Breast epithelium (tissue), 3 donors: ENCODE results near the gene ROBO2.

Experiments
- POLR2A ChIP-seq: fragments of 450-650 bp; IDR thresholded peaks from one replicate; pipeline ENCODE4 v1.6.1; 2016; ENCODE audit warnings: antibody characterized with exemption, mild to moderate bottlenecking, moderate library complexity
- POLR2AphosphoS5 ChIP-seq, 3 donors: sonication (generic); formaldehyde crosslinking; IDR thresholded peaks; one replicate each; pipeline ENCODE4 v1.6.1; 2017; ENCODE audit warnings: antibody characterized with exemption in 3 of 3
- TF ChIP-seq, protein P1 (sequence below), 3 donors: fragments of 450-650 bp; IDR thresholded peaks; one replicate each; pipeline ENCODE4 v1.5.1; 2016 to 2017; ENCODE audit warnings: antibody characterized with exemption in 3 of 3, mild to moderate bottlenecking in 3 of 3, moderate library complexity in 3 of 3

DNA sequence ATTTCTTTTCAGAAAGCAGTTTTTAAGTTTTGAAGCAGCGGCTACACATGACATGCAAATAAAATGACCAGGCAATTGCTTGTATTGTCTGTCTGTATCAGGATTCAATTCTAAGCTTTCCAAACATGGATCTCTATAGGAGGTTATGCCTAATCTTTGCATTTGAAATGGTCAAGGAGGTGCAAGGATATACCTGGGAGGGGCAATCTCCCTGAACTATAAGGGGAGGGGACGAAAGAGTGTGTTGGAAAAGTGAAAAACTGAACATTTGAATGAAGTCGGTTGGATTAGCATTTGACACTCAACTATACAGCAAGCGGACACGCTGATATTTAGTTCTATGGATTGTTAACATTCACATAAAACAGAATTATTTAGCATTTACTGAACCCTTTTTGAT lies 11.7 kb downstream of the ROBO2 start:
- TF ChIP-seq, protein P1, sequence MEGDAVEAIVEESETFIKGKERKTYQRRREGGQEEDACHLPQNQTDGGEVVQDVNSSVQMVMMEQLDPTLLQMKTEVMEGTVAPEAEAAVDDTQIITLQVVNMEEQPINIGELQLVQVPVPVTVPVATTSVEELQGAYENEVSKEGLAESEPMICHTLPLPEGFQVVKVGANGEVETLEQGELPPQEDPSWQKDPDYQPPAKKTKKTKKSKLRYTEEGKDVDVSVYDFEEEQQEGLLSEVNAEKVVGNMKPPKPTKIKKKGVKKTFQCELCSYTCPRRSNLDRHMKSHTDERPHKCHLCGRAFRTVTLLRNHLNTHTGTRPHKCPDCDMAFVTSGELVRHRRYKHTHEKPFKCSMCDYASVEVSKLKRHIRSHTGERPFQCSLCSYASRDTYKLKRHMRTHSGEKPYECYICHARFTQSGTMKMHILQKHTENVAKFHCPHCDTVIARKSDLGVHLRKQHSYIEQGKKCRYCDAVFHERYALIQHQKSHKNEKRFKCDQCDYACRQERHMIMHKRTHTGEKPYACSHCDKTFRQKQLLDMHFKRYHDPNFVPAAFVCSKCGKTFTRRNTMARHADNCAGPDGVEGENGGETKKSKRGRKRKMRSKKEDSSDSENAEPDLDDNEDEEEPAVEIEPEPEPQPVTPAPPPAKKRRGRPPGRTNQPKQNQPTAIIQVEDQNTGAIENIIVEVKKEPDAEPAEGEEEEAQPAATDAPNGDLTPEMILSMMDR (IDR thresholded peaks at IDR 0.05), result no peak
- no peak for TF ChIP-seq POLR2AphosphoS5 (IDR thresholded peaks at IDR 0.05)
- no peak for TF ChIP-seq POLR2A
